SK-N-SH treated with all-trans-retinoic acid at 6 μM for 48 hours (cell line): Measurements from ENCODE around the gene TMED6.

Experiments
- ATAC-seq: fragments of 200-7000 bp; cut with Tn5 transposase; 3 replicates; pipeline ENCODE4 v1.9.1; 2020; ENCODE audit warnings: mild to moderate bottlenecking, moderate library complexity
- ARNTL ChIP-seq: fragments of 450-650 bp; formaldehyde crosslinking; IDR thresholded peaks from 2 replicates; pipeline ENCODE4 v1.5.0; 2020; ENCODE audit warnings: low read depth, mild to moderate bottlenecking, moderate library complexity, borderline replicate concordance
- BACH2 ChIP-seq: fragments of 250-450 bp; sonication (Bioruptor Pico); IDR thresholded peaks from 2 replicates; pipeline ENCODE4 v1.9.0; 2021; ENCODE audit warnings: mild to moderate bottlenecking, borderline replicate concordance
- CREB5 ChIP-seq: fragments of 250-450 bp; sonication (Bioruptor Pico); IDR thresholded peaks from 2 replicates; pipeline ENCODE4 v1.5.1; 2020; ENCODE audit warnings: low read depth, mild to moderate bottlenecking, moderate library complexity
- CSDC2 ChIP-seq: fragments of 250-450 bp; sonication (Bioruptor Pico); IDR thresholded peaks from 2 replicates; pipeline ENCODE4 v1.5.0; 2020; ENCODE audit warnings: mild to moderate bottlenecking, moderate library complexity
- CSRNP3 ChIP-seq: fragments of 250-450 bp; sonication (Bioruptor Pico); IDR thresholded peaks from 2 replicates; pipeline ENCODE4 v1.5.1; 2021; ENCODE audit warnings: mild to moderate bottlenecking, moderate library complexity
- ESRRG ChIP-seq: fragments of 250-450 bp; sonication (Bioruptor Pico); IDR thresholded peaks from 2 replicates; pipeline ENCODE4 v1.6.1; 2021; ENCODE audit warnings: mild to moderate bottlenecking
- GLIS3 ChIP-seq: fragments of 250-450 bp; sonication (Bioruptor Pico); IDR thresholded peaks from 2 replicates; pipeline ENCODE4 v1.5.0; 2020; ENCODE audit warnings: mild to moderate bottlenecking, moderate library complexity
- ISL1 ChIP-seq: fragments of 250-450 bp; sonication (Bioruptor Pico); IDR thresholded peaks from 2 replicates; pipeline ENCODE4 v2.1.2; 2022; ENCODE audit warnings: mild to moderate bottlenecking, moderate library complexity
- OSR1 ChIP-seq: fragments of 250-450 bp; sonication (Bioruptor Pico); IDR thresholded peaks from 2 replicates; pipeline ENCODE4 v1.8.0; 2022; ENCODE audit warnings: moderate library complexity, mild to moderate bottlenecking, inconsistent platforms
- PATZ1 ChIP-seq: fragments of 250-450 bp; sonication (Bioruptor Pico); IDR thresholded peaks from 2 replicates; pipeline ENCODE4 v1.8.0; 2020; ENCODE audit warnings: mild to moderate bottlenecking, moderate library complexity, borderline replicate concordance
- POU6F1 ChIP-seq: fragments of 250-450 bp; sonication (Bioruptor Pico); IDR thresholded peaks from 2 replicates; pipeline ENCODE4 v1.8.0; 2021; ENCODE audit warnings: low read depth, mild to moderate bottlenecking, moderate library complexity, borderline replicate concordance
- PPARA ChIP-seq: fragments of 250-450 bp; sonication (Bioruptor Pico); IDR thresholded peaks from 2 replicates; pipeline ENCODE4 v1.5.0; 2020; ENCODE audit warnings: mild to moderate bottlenecking, borderline replicate concordance
- RARB ChIP-seq: fragments of 250-450 bp; sonication (Bioruptor Pico); IDR thresholded peaks from 2 replicates; pipeline ENCODE4 v1.8.0; 2021; ENCODE audit warnings: mild to moderate bottlenecking, moderate library complexity
- SNAI2 ChIP-seq: fragments of 250-450 bp; sonication (Bioruptor Pico); IDR thresholded peaks from 2 replicates; pipeline ENCODE4 v1.5.0; 2020; ENCODE audit warnings: mild to moderate bottlenecking, moderate library complexity
- TCF4 ChIP-seq: fragments of 250-450 bp; sonication (Bioruptor Pico); IDR thresholded peaks from 2 replicates; pipeline ENCODE4 v1.8.0; 2021; ENCODE audit warnings: mild to moderate bottlenecking, moderate library complexity, borderline replicate concordance
- TOX ChIP-seq: fragments of 250-450 bp; sonication (Bioruptor Pico); IDR thresholded peaks from 2 replicates; pipeline ENCODE4 v1.8.0; 2021; ENCODE audit warnings: mild to moderate bottlenecking, moderate library complexity, borderline replicate concordance
- TSHZ2 ChIP-seq: fragments of 250-450 bp; sonication (Bioruptor Pico); IDR thresholded peaks from 2 replicates; pipeline ENCODE4 v1.5.0; 2020; ENCODE audit warnings: mild to moderate bottlenecking, moderate library complexity
- ZFP3 ChIP-seq: fragments of 250-450 bp; sonication (Bioruptor Pico); IDR thresholded peaks from 2 replicates; pipeline ENCODE4 v1.5.0; 2020; ENCODE audit warnings: mild to moderate bottlenecking, moderate library complexity
- ZFP30 ChIP-seq: fragments of 450-650 bp; formaldehyde crosslinking; IDR thresholded peaks from 2 replicates; pipeline ENCODE4 v1.5.0; 2022; ENCODE audit warnings: mild to moderate bottlenecking, moderate library complexity
- ZNF565 ChIP-seq: fragments of 450-650 bp; formaldehyde crosslinking; conservative IDR thresholded peaks from 2 replicates; pipeline ENCODE4 v1.5.0; 2020; ENCODE audit warnings: low read depth, mild to moderate bottlenecking, moderate library complexity
- ZNF70 ChIP-seq: fragments of 450-650 bp; formaldehyde crosslinking; IDR thresholded peaks from 2 replicates; pipeline ENCODE4 v1.5.0; 2020; ENCODE audit warnings: mild to moderate bottlenecking, moderate library complexity
- ZNF8 ChIP-seq: fragments of 450-650 bp; formaldehyde crosslinking; IDR thresholded peaks from 2 replicates; pipeline ENCODE4 v1.5.0; 2020; ENCODE audit warnings: mild to moderate bottlenecking, moderate library complexity

Gene TMED6

GRCh38 chr16:69329369-69330285 lies 22.0 kb downstream of the TMED6 start:
- ATAC-seq: peak; percentile 31
- TF ChIP-seq ZFP3 (CRISPR knock-in tag) (no peak), BACH2 (CRISPR knock-in tag) (no peak), CSRNP3 (CRISPR knock-in tag) (no peak), PATZ1 (no peak), OSR1 (no peak), PPARA (no peak), ZFP30 (CRISPR knock-in tag) (no peak), ARNTL (no peak)

GRCh38 chr16:69328854-69329316 lies 22.7 kb downstream of the TMED6 start:
- TF ChIP-seq ZFP30 (CRISPR knock-in tag): no peak
- no peak for TF ChIP-seq ZNF8 (CRISPR knock-in tag)
- no peak for TF ChIP-seq ZFP3 (CRISPR knock-in tag)
- TF ChIP-seq GLIS3 (CRISPR knock-in tag): no peak
- TF ChIP-seq ZNF565 (CRISPR knock-in tag): no peak
- TF ChIP-seq ARNTL: no peak
- TF ChIP-seq POU6F1: no peak
- TF ChIP-seq CREB5 (CRISPR knock-in tag): no peak
- TF ChIP-seq BACH2 (CRISPR knock-in tag): no peak
- TF ChIP-seq OSR1: no peak
- ATAC-seq: peak; percentile 0; the same call in 1 of the 3 replicates

GRCh38 chr16:69327585-69328310 lies 23.8 kb downstream of the TMED6 start:
- no peak for ATAC-seq
- TF ChIP-seq ESRRG (no peak), GLIS3 (CRISPR knock-in tag) (no peak), BACH2 (CRISPR knock-in tag) (no peak), TOX (no peak), ZNF8 (CRISPR knock-in tag) (no peak), CSDC2 (CRISPR knock-in tag) (no peak), ZNF565 (CRISPR knock-in tag) (no peak), ZFP30 (CRISPR knock-in tag) (no peak), CSRNP3 (CRISPR knock-in tag) (no peak), ISL1 (CRISPR knock-in tag) (no peak), ZFP3 (CRISPR knock-in tag) (no peak), TSHZ2 (CRISPR knock-in tag) (no peak), SNAI2 (no peak), ZNF70 (CRISPR knock-in tag) (no peak), TCF4 (CRISPR knock-in tag) (no peak), PATZ1 (no peak), ARNTL (no peak), RARB (CRISPR knock-in tag) (no peak), PPARA (no peak)
- TF ChIP-seq, all 23 proteins: peak for 0
